GM18517 (cell line): ENCODE data around the gene EXD3.
"Not testable (repeated sequence)": the region's sequence is repeated elsewhere in the genome, so short reads cannot be mapped to it uniquely, and the experiment has no call there.

Source experiments
- ATAC-seq: cut with Tn5 transposase; IDR thresholded peaks from one replicate; pipeline ENCODE4 v1.9.1; 2021; ENCODE audit warnings: mild to moderate bottlenecking, moderate library complexity; ENCODE audit not compliant: unreplicated experiment

The EXD3 gene

DNA sequence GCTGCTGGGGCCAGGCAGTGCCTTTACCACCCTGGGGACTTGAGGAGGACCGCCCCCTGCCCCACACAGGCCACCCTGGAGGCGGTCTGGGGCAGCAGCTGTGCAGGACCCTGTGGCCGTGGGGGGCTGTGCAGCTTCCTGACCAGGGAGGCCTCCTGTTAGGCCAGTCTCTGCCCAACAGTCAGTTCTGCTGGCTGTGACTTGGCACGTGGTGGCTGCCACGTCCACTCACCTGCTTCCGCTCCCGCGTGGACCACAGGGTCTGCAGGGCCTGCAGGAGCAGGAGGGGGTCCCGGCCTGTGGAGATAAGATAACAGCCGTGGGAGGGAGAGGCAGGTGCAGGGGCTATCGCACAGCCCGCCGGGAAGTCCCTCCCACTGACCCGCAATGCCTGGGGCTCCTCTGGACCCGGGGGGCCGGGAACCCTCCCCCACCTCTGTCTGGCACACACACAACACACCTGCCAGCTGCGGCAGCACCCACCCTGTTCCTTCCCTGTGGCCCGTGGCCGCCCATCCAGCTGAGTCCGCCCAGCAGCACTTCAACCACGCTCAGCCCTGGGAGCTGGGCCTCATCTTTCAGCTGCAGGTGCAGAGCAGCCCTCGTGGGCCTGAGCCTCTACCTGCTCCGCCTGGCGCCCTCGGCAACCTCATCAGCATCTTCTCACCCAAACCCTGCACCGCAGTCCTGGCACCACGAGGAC lies 39.7 kb downstream of the EXD3 start:
- no peak for ATAC-seq

DNA sequence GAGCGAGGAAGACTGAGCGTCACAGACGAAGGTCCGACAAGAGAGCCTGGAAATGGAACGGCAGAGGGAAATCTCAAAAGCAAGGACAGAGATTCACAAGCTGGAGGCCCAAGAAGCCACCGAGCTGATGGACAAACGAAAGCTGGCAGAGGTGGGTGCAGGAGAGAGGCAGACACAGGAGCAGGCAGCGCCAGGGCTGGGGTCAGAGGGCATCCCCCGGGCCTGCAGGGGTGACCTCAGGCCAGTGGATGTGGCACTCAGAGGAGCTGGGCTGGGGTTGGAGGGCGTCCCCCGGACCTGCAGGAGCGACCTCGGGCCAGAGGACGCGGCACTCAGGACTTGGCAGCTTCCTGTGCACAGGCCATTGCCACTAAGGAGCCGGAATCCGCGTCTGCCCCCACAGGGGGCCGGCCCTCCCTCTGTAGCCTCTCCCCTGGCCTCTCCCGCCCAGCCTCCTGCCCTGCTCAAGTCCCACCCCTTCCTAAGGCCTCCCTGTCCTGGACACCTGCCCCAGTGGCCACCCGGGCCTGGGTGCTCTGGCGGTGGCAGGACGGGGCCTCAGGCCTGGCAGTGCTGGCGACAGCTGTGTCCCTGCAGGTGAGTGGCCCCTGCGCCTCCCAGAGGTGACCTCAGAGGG lies 40.4 kb downstream of the EXD3 start:
- no peak for ATAC-seq

DNA sequence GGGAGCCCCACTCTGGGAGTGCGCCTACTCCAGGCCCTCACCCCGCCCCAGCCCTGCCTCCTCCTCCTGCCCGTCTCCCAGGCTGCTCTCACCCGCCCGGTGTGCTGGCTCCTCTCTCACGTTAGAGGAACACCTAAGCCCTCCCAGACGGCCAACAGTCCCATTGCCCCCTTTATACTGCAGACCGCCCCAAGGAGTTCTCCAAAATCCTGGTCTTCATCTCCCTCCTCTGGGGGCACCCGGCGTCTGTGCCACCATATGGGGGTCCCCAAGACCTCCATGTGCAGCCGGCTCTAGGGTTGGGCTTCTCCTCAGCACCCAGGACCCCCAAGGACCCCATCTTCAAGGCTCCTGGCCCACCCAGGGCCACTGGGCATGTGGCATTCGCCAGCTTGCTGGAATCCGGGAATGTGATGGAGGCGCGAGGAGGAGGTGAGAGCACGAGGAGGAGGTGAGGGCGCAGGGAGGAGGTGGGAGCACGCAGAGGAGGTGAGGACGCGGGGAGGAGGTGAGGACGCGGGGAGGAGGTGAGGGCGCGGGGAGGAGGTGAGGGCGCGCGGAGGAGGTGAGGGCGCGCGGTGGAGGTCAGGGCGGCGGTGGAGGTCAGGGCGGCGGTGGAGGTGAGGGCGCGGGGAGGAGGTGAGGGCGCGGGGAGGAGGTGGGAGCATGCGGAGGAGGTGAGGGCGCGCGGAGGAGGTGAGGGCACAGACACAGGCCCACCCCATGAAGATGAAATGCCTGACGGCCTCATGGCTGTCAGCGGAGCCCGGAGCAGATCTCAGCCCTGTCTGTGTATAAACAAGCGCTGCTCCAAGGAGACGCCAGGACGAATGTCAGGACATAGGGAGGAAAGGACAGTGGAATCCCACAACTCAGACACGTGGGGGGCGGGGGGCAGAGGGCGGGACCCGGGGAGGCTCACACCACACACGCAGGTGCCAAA lies 41.2 kb downstream of the EXD3 start:
- no peak for ATAC-seq

DNA sequence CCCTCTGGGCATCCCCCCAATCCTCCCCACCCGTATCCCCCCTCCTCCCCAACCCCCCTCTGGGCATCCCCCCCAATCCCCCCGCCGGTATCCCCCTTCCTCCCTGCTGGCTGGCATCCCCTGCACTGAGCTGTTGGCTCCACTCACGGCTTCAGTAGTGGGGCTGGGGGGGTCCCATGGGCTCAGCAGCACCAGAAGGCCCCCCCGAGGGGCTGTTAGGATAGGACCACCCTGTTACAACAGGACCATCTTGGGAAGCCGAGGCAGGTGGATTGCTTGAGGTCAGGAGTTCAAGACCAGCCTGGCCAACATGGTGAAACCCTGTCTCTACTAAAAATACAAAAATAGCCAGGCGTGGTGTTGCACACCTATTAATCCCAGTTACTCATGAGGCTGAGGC lies 42.4 kb downstream of the EXD3 start:
- no peak for ATAC-seq

DNA sequence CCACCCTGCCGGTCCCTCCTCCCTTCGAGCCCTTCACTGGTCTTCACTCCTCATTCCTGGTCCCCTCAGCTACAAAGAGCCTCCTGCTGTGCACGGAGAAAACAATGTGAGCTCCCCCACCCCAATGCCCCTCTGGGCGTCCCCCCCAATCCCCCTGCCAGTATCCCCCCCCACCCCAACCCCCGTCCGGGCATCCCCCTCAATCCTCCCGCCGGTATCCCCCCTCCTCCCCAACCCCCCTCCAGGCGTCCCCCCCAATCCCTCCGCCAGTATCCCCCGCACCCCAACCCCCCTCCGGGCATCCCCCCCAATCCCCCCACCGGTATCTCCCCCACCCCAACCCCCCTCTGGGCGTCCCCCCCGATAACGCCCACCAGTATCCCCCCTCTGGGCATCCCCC lies 42.8 kb downstream of the EXD3 start:
- ATAC-seq, result no peak

DNA sequence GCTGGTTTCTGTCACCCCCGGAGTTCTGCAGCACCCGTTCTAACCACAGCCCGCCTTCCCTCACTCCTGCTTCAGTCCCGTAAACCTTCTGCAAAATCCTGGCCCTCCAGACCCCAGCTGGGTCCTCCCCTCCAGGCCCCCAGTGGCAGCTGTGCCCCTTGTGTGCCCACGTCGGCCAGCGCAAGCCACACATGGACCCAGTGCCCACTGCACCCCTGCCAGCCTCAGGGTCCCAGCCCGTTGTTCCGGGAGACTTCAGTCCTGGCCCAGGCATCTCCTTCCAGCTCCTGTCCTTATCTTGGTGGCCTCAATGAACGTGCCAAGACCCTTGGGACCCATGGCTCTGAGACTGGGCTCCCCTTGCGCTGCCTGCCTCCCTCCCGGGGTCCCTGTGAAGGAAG lies 43.2 kb downstream of the EXD3 start:
- no peak for ATAC-seq

DNA sequence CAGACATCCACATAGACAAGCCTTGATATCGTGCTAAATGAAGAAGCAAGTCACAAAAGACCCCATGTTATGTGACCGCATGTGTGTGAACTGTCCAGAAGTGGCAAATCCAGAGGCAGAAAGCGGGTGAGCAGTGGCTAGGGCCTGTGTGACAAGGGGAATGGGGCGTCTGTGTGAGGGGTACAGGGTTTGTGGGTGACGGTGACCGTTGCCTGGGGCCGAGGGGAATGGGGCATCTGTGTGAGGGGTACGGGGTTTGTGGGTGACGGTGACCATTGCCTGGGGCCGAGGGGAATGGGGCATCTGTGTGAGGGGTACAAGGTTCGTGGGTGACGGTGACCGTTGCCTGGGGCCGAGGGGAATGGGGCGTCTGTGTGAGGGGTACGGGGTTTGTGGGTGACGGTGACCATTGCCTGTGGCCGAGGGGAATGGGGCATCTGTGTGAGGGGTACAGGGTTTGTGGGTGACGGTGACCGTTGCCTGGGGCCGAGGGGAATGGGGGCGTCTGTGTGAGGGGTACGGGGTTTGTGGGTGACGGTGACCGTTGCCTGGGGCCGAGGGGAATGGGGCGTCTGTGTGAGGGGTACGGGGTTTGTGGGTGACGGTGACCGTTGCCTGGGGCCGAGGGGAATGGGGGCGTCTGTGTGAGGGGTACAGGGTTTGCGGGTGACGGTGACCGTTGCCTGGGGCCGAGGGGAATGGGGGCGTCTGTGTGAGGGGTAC lies 44.1 kb downstream of the EXD3 start:
- ATAC-seq, result not testable (repeated sequence)

DNA sequence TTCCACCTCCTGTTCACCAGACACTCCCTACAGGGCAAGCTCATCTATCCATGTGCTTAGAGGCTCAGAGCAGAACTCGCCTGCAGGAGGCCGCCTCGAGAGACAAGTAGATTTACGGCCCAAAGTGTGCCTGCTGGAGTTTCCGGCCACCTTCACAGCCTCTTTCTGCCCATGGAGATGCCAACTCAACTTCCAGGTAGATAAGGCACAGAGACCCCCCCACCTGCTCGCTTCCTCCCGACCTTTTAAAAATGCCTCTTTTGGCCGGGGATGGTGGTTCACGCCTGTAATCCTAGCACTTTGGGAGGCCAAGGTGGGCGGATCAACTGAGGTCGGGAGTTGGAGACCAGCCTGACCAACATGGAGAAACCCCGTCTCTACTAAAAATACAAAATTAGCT lies 46.6 kb downstream of the EXD3 start:
- no peak for ATAC-seq

DNA sequence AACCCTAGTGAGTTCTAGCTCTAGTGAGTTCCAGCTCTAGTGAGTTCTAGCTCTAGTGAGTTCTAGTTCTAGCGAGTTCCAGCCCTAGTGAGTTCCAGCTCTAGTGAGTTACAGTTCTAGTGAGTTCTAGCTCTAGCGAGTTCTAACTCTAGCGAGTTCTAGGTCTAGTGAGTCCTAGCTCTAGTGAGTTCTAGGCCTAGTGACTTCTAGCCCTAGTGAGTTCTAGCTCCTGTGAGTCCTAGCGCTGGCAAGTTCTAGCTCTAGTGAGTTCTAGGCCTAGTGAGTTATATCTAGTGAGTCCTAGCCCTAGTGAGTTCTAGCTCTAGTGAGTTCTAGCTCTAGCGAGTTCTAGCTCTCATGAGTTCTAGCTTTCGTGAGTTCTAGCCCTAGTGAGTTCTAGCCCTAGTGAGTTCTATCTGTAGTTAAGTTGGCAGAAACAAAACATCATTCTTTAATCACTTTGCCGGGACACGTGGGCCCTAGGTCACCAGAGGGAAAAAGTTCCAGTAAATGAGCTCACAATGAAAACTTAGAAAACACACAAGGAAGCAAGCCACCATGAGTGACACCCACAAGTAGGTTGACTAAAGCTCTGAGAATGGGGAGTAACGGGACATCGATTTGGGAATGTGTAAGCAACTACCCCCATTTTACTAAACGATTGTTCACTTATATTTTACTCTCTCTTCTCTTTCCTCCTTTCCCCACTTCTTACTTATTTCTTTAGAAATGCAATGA lies 47.5 kb downstream of the EXD3 start:
- ATAC-seq, result no peak

DNA sequence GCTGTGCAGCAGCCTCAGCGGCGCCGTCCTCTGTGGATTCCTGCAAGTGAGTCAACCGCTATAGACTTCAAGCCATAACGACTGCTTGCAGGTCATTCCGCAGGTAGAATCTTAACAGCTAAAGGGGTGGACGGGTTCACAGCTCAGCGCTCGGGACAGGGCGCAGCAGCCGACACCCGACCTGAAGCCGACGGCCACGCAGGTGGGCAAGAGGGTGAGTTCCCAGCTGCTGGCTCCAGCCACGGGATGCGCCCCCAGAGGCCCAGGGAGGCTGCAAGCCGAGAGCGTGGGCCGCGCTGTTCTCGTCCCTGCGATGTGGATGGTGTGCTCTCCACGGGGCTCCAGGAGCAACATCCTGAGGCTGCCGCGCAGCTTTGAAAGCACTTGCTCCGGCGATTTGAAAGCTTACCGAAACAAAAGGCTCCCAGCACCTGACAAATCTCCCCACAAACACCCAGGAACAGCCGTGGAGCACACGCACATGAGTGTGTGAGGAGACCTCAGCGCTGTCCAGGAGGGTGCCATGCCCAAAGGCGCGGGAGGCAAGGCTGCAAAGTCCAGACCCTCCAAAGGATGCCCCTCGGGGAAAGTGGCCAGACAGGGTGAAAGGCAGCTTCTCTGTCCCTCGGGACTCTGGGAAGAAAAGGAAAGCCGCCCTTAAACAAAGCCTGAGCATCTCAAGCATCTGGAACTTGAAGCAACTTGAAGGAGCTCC lies 48.7 kb downstream of the EXD3 start:
- ATAC-seq, result no peak

DNA sequence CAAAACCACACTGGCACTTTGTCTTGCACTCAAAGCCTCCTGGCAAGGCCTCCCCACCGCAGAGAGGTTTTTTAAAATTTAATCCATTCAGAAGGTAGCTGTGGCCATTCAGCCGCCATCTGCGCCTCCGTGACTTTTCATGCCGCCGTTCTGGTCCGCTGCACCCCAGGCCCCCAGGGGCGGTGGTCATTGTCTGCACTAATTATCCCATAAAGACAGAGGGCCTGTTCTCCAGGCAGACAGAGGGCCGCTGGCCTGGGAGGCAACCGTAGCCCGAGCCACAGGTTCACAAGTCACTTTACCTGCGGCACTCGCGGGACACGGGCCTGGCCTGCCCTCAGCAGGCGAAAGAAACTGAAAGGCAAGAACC lies 49.4 kb downstream of the EXD3 start:
- ATAC-seq, result no peak

DNA sequence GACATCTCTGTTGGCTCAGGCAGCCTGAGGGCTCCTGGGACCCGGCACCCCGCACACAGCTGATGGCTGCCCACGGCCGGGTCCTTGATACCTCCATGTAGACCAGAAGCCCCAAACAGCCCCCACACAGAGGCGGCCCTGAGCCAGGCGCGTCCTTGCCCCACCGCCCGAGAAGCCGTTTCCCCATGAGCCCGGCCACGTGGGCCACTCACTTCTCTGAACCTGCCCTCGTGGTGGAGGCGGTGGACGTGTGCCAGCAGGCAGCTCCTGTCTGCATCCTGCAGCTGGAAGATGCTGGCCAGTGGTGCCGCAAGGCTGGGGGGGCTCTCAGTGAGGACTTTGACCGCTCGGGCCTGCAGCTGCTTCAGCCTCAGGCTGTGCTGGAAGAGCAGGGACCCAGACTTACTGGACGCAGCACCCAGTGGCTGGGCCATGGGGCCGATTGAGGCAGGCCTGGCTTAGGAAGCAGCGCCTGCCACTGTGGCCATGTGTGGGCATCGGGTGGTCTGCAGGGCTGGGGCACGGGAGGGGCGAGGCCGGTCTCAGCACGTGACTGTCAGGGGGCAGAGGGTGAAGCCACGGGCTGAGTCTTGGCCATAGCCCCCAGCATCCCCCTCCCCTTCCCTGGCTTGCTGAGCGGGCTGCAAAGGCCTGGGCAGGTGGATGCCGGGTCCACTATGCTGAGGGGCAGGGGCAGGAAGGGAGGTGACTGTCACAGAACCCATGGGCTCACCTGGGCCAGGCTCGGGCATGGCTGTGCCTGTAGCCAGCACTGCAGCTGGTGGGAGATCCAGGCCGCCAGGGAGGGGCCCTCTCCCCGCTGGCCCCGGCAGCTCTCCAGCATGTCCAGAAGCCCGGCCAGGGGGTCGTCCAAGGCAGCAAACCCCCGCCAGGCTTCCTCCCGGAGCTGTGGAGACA lies 50.0 kb downstream of the EXD3 start:
- no peak for ATAC-seq

DNA sequence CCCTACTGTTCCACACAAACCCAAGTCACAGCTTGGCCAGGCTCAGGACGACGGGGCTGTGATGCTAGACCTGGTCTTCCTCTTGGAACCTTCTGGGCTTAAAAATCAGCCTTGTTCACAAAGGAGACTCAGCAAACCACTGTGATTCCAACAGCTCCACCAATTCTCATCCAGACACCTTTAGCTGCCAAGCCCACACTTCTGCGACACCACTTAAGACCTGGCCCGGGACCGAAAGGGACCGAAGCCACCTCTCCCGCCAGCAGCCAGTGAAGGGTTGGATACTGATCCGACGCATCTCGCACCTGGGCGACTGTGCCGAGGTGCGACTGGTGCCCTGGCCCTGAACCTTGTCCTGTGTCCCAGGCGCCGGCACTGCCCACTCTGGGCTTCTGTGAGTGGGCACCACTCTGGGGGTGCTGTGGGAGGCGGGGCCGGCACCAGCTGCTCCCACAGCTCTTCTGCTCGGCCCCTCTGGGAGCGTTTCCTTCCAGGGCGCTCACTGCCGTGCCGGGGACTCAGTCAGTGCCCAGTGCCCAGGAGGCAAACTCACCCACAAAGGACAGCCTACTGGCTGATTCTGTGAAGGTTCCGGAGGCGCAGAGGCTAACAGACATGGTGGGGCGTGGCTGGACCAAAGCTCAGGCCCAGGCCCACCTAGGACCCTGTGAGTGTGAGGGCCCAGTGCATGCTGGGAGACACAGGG lies 50.9 kb downstream of the EXD3 start:
- ATAC-seq, result no peak

DNA sequence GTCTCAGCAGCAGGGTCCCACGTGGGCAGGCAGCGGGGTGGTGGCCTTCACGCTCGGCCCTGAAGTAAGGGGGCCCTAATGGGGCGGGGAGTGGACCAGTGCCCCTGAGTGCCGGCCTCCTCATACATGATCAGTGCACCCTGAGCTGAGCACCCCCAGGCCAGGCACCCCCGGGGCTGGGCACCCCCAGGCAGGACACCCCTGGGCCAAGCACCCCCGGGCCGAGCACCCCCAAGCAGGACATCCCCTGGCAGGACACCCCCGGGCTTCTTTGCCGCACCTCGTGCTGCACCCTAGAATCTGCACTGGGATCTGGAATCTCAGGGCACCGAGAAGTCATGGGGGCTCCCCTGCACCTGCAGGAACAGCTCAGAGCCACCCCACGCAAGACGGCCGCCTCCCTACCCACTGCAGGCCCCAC lies 51.4 kb downstream of the EXD3 start:
- no peak for ATAC-seq

DNA sequence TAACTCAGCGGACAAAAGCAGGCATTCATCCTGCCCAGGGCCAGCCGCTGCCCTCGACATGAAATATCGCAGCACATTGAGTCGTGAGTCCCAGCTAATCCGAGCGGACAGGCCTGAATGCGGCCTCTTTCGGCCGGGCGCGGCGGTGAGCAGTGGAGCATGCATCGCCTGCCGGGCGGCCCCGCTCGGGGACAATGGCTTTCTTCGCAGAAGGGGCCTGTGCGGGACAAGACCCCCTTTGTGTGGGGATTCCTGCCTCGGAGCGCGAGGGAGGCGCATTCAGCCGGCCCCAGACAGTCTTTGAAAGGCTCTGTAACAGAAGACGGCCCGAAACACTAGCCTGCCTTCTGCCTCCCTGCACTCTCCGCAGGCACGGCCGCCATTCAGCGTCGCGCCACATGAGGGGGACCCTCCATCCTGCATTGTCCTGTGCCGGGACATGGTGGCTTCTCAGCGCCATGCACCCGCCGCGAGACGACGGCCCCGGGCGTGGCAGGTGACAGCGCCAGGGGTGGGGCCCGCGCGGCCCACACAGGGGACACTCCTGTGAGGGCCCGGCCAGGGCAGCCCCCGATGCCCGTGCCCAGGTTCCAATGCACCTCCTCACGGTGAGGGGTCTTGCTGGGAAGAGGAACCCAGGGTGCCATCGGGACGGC lies 52.0 kb downstream of the EXD3 start:
- no peak for ATAC-seq

DNA sequence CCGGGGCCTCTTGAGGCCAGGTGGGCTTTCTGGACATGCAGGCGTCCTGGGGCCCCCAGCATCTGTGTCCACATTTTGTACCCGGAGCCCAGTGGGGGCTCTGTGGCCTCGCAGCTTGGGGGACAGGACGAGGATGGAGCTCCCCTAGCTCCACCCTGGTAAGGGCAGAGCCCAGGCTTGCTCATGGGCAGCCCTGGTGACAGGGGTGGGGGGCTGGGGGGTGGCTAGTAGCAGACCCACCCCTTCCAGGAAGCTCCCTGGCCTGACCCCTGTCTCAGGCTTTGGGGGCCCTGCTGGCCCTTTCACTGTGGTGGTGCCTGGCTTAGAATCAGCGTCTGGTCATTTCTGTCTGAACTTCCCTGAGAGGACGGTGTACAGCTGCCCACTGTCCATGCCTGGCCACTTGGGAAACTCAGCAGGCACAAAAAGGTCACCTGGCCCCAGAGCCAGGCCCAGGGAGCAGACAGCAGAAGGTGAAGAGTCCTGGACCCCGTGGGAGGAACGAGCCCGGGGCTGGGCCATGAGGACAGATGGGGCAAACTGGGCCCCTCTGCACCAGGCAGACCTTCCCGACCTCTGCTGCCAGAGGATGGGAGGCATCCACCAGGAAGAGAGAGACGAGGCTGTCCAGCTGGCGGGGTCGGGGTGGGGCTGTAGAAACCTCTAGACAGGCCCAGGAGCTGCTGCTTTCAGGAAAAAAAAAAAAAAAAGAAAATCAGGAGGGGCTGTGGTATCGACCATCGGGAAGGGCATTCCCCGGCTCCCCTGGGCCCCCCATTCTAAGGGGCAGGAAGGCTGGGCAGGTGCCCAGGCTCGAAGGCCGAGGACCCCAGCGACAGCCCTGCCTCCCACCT lies 52.8 kb downstream of the EXD3 start:
- ATAC-seq, result no peak
